ENCODE data around the gene TTC3.
A peak's percentile ranks its signal among the peaks of the same experiment; 100 is the strongest.
"Not testable (repeated sequence)": the region's sequence is repeated elsewhere in the genome, so short reads cannot be mapped to it uniquely, and the experiment has no call there.

The TTC3 gene

DNA sequence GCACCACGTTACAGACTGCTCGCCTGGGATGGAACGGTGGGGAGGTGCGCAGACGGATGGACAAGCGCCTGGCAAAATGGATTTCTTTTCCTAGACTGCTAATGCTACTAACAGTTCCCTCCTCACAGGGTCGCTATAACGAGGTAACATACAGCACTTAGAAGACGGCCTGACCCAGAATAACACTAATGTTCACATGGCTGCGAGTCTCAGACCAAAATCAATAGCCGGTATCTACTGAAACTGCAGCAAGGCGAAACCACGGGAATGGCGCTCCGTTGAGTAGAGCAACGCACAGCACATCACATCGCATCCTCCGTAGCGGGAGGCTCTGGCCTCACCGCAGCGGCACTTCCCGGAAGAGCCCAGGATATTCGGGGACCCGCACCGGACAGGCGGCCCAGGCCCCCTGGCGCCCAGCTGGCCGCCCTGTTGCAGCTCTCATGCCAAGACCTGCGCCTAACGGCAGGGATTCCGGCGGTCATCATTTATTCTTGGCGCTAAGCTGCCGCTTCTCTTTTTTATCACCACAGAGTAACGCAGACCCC, 147.5 kb downstream of the TTC3 start:
- DNase-seq (ENCODE audit: low read depth in 1 of 2, low spot score in 1 of 2) = peak in 1 of 2 experiments; percentile 47
- peak overlapping the region; percentile 65 for H3K27ac ChIP-seq (replicated peaks)
- no peaks in the 10 kb centered on the region for H3K27me3 ChIP-seq (ENCODE audit: insufficient read depth, poor library complexity, severe bottlenecking)
- no peak for TF ChIP-seq GABPA (IDR thresholded peaks at IDR 0.05; ENCODE audit: low read depth)
- TF ChIP-seq, protein P1, sequence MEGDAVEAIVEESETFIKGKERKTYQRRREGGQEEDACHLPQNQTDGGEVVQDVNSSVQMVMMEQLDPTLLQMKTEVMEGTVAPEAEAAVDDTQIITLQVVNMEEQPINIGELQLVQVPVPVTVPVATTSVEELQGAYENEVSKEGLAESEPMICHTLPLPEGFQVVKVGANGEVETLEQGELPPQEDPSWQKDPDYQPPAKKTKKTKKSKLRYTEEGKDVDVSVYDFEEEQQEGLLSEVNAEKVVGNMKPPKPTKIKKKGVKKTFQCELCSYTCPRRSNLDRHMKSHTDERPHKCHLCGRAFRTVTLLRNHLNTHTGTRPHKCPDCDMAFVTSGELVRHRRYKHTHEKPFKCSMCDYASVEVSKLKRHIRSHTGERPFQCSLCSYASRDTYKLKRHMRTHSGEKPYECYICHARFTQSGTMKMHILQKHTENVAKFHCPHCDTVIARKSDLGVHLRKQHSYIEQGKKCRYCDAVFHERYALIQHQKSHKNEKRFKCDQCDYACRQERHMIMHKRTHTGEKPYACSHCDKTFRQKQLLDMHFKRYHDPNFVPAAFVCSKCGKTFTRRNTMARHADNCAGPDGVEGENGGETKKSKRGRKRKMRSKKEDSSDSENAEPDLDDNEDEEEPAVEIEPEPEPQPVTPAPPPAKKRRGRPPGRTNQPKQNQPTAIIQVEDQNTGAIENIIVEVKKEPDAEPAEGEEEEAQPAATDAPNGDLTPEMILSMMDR (IDR thresholded peaks at IDR 0.05; ENCODE audit: insufficient read depth, low read length) = no peak
- TF ChIP-seq SPI1 (IDR thresholded peaks at IDR 0.05; ENCODE audit: borderline replicate concordance, low read depth) = no peak
- TF ChIP-seq, protein P2, sequence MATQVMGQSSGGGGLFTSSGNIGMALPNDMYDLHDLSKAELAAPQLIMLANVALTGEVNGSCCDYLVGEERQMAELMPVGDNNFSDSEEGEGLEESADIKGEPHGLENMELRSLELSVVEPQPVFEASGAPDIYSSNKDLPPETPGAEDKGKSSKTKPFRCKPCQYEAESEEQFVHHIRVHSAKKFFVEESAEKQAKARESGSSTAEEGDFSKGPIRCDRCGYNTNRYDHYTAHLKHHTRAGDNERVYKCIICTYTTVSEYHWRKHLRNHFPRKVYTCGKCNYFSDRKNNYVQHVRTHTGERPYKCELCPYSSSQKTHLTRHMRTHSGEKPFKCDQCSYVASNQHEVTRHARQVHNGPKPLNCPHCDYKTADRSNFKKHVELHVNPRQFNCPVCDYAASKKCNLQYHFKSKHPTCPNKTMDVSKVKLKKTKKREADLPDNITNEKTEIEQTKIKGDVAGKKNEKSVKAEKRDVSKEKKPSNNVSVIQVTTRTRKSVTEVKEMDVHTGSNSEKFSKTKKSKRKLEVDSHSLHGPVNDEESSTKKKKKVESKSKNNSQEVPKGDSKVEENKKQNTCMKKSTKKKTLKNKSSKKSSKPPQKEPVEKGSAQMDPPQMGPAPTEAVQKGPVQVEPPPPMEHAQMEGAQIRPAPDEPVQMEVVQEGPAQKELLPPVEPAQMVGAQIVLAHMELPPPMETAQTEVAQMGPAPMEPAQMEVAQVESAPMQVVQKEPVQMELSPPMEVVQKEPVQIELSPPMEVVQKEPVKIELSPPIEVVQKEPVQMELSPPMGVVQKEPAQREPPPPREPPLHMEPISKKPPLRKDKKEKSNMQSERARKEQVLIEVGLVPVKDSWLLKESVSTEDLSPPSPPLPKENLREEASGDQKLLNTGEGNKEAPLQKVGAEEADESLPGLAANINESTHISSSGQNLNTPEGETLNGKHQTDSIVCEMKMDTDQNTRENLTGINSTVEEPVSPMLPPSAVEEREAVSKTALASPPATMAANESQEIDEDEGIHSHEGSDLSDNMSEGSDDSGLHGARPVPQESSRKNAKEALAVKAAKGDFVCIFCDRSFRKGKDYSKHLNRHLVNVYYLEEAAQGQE (IDR thresholded peaks at IDR 0.05; ENCODE audit: insufficient replicate concordance, low read depth) = no peak
- TF ChIP-seq POLR2AphosphoS5 (IDR thresholded peaks at IDR 0.05; ENCODE audit: low read depth) = no peak
- H3K4me3 ChIP-seq (replicated peaks; ENCODE audit: insufficient read depth, low read length) = peak overlapping the region; percentile 77

DNA sequence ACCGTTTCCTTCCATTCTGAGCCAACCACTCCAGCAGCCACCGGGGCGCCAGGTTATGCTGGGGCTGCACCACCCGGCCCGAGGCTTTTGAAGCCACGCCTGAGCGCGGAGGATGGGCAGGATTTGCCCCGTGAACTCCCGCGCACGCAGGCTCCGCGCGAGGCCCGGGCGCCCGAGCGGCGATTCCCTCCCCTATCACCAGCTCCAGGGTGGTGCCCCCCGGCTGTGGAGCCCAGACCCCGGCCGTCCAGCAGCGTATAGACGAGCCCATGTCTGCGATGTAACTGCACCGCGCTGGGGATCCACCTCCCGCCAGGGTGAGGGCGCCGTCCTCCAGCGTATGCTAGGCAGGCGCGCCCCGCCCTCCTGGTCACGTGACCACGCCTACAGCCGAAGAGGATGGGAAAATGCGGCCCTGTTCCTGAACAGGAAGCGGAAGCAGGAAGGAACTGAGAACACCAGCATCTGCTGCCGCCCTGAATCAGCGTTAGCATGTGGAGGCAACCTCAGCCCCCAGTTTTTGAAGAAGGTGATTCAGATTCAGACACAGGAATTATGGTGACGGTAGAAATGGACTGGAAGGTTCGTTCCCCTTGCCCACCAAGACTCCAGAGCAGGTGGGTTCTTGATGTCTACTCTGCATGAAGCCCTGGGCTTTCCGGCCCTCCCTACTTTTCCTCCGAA, 148.1 kb downstream of the TTC3 start:
- peak; percentile 97 to 98 for DNase-seq (ENCODE audit: low read depth in 1 of 2, low spot score in 1 of 2)
- H3K27ac ChIP-seq (replicated peaks) = peak overlapping the region; percentile 65
- no peaks in the 10 kb centered on the region for H3K27me3 ChIP-seq (ENCODE audit: insufficient read depth, poor library complexity, severe bottlenecking)
- H3K4me3 ChIP-seq (replicated peaks; ENCODE audit: insufficient read depth, low read length) = peak overlapping the region; percentile 77
- peak; percentile 78 for TF ChIP-seq GABPA (IDR thresholded peaks at IDR 0.05; ENCODE audit: low read depth)
- TF ChIP-seq SPI1 (IDR thresholded peaks at IDR 0.05; ENCODE audit: borderline replicate concordance, low read depth) = peak; percentile 75; the same call in 1 of the 2 replicates
- TF ChIP-seq, protein P2 (IDR thresholded peaks at IDR 0.05; ENCODE audit: insufficient replicate concordance, low read depth) = no peak
- TF ChIP-seq POLR2AphosphoS5 (IDR thresholded peaks at IDR 0.05; ENCODE audit: low read depth) = peak; percentile 88
- TF ChIP-seq, protein P1 (IDR thresholded peaks at IDR 0.05; ENCODE audit: insufficient read depth, low read length) = peak; percentile 18

DNA sequence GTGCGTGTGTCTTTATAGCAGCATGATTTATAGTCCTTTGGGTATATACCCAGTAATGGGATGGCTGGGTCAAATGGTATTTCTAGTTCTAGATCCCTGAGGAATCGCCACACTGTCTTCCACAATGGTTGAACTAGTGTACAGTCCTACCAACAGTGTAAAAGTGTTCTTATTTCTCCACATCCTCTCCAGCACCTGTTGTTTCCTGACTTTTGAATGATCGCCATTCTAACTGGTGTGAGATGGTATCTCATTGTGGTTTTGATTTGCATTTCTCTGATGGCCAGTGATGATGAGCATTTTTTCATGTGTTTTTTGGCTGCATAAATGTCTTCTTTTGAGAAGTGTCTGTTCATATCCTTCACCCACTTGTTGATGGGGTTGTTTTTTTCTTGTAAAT, 149.2 kb downstream of the TTC3 start:
- not testable (repeated sequence) for H3K27me3 ChIP-seq (ENCODE audit: insufficient read depth, poor library complexity, severe bottlenecking); H3K27ac ChIP-seq (replicated peaks); DNase-seq (ENCODE audit: low read depth in 1 of 2, low spot score in 1 of 2); H3K4me3 ChIP-seq (replicated peaks; ENCODE audit: insufficient read depth, low read length)

DNA sequence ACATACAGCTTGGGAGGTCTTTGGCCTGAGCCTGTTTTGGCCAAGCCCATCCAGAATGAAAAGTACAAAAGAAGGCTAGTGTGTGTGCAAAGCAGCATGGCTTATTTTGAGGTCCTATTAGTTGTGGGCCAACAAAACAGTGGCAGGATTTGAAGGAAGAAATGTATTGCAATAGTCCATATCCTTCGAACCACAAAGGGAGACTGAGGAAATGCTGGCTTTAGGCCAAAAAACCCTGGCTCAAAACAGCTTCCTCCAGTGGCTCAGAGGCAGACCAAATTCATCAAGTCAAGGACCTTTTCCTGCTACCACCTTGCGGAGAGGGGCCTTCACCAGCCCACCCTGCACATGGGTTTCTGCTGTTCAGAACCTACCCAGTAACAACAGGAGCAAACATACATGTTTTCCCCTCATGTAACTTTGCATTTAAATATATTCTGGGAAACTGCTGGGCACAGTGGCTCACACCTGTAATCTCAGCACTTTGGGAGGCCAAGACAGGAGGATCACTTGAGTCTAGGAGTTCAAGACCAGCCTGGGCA, 150.8 kb downstream of the TTC3 start:
- H3K4me3 ChIP-seq (replicated peaks; ENCODE audit: insufficient read depth, low read length) = no peak overlapping the region
- no peaks in the 10 kb centered on the region for H3K27me3 ChIP-seq (ENCODE audit: insufficient read depth, poor library complexity, severe bottlenecking)
- TF ChIP-seq SPI1 (IDR thresholded peaks at IDR 0.05; ENCODE audit: borderline replicate concordance, low read depth) = no peak
- TF ChIP-seq, protein P1 (IDR thresholded peaks at IDR 0.05; ENCODE audit: insufficient read depth, low read length) = no peak
- TF ChIP-seq, protein P2 (IDR thresholded peaks at IDR 0.05; ENCODE audit: insufficient replicate concordance, low read depth) = no peak
- no peak for TF ChIP-seq POLR2AphosphoS5 (IDR thresholded peaks at IDR 0.05; ENCODE audit: low read depth)
- no peak for TF ChIP-seq GABPA (IDR thresholded peaks at IDR 0.05; ENCODE audit: low read depth)
- no peak overlapping the region for H3K27ac ChIP-seq (replicated peaks)
- no peak for DNase-seq (ENCODE audit: low read depth in 1 of 2, low spot score in 1 of 2)

Measured in HL-60 (cell line).